SKM-1 (cell line): ENCODE data around the gene SLC9A8.
A peak's percentile ranks its signal among the peaks of the same experiment; 100 is the strongest.
"Not testable (repeated sequence)": the region's sequence is repeated elsewhere in the genome, so short reads cannot be mapped to it uniquely, and the experiment has no call there.

Experiments
- DNase-seq: peaks from one replicate; lab custom pipeline; 2025; ENCODE audit not compliant: unreplicated experiment; lab: John Stamatoyannopoulos, UW

SLC9A8 gene

DNA sequence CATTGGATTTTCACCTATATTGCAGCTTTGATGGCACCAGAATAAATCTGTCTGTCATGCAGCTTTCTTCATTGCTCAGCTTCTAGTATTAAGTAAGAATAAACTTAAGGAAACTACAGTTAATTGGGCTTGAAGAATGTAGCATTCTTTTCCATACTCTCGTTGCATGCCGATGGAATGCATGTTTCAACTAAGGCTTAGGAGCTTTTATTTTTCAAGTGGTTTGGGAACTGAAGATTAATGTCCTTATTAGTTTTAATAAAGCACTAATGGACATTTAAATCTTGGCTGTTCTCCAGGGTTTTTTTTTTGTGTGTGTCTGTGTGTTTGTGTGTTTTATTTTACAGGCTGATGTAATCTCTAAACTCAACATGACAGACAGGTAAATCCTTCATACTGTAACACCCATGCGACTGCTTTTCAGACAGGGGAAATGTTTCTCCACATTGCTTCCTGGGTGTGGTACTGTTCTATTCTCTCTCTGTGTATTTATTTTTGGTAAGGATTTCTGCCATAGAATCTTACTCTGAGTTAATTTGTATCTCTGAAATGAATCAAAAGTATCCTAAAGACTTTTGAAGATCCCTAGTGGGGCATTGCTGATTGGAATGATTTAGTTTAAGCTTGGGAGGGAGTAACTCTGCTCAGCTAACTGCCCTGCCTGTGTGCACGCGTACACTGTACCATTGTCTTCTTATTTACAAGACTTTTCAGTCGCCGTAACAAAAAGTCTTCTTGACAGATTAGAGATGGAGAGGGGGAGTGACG lies 38.0 kb downstream of the SLC9A8 start:
- no peak for DNase-seq

DNA sequence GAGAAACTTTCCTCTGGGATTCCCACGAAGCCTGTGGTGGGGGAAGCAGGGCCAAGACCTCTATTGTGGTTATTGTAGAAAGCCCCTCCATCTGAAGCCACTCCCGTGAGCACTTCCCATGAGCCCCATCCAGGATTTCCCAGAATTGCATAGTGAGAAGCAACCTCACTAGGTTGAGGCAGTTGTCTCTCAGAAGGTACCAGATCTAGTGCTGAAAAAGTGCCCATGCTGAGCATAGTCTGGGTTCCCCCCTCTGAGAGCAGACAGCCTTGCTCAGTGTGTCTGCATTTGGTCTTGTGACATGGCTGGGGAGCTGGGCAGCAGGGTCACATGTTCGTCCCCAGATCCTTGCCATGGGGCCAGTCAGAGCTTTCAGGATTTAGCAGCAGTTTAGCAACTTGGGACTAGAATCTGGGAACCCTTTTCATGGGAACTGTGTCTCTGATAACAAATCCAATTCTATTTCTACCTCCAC lies 38.6 kb downstream of the SLC9A8 start:
- no peak for DNase-seq

DNA sequence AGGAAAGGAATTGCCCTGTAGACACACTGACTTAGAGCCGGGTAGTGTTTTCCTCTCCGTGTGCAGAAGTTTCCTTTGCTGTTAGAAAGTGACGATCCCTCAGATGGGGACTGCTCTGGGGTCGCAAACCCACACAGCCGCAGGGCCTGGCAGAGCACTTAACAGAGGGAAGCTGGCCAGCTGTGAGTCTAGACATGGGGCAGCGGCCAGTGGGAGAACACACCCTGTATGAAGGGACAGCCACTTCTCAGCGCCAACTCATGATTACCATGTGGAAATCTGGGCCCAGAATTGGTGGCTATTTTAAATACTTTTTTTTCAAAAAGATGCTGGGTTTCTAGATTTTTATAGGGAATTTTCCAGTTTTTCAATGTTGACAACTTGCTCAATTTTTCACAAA lies 39.4 kb downstream of the SLC9A8 start:
- no peak for DNase-seq

DNA sequence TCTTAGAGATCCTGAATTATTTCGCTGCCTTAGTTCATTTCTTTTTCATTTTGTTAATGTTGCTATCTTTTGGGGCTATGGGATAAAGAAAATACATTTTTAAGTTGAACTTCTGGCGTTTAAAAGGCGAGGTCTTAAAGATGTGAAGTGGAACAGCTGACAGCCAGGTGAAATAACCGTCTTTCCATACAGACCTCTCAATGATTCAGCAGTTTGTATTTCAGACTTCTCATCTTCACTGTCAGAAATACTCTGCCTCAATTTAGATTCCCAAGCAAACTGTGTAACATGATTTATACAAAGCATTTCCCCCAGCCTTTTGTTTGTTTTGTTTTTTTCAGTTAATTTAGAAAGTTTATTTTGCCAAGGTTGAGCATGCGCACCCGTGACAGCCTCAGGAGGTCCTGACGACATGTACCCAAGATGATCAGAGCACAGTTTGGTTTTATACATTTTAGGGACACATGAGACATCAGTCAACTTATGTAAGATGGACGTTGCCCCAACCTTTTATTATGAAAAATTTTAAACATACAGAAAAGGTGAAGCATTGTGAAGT lies 40.0 kb downstream of the SLC9A8 start:
- DNase-seq = no peak

DNA sequence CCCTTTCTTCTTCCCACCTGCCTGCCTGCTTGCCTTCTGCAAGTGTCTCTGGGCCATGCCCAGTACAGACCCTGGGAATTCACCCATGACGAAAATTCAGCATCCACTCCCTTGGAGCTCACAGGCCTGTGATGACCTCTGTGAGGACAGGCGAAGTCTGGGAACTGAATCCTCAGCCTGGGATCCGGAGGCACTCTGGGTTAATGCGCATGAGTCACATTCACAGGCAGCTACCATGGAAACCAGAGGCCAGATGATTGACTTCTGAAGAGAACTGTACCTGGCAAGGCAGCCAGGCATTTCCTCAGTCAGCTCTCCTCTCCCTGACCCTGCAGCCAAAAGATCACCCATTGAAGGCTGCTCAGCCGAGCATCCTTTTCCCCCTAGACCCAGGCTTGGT lies 41.0 kb downstream of the SLC9A8 start:
- no peak for DNase-seq

DNA sequence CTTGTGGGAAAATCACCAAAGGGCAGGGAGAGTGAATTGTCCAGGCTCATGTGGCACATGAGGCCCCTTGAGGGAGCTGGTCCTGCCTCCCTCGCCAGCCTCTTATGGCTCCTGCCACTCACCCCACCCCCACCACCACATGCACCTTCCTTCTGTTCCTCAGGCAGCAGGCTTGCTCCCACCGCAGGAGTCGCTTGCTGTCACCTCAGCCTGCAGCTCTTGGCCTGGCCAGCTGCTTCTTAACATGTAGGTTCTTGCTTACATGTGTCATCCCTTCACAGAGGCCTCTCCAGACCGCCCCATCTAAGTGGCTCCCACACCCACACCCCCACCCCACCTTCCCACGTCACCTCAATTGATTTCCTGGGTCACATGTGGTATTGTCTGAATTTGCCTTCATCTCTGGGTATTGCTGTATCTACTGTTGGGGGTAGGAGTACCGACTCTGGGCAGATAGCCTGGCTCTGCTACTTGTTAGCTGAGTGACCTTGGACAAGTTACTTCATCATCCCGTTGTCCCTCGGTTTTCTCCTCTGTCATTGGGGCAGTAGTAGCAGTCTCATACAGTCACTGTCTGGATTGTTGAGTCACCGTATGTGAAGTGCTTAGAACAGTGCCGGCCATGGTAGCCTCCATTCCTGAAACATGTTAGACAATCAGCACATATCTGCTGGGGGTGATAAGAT lies 41.7 kb downstream of the SLC9A8 start:
- no peak for DNase-seq

DNA sequence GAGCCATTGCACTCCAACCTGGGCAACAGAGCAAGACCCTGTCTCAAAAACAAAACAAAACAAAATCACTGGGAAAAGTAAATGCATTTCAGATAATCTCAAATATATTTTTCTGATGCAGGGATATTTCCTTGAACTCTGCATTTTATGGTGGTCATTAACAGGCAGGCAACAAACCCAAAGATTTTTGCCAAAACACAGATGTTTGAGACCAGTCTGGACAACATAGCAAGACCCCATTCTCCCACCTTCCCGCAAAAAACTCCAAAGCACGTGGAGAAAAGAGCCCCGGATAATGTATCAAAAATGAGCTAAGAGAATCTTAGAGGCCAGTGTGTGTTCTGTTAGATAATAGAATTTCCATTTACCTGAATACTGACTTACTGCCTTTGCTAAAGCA lies 44.3 kb downstream of the SLC9A8 start:
- no peak for DNase-seq

DNA sequence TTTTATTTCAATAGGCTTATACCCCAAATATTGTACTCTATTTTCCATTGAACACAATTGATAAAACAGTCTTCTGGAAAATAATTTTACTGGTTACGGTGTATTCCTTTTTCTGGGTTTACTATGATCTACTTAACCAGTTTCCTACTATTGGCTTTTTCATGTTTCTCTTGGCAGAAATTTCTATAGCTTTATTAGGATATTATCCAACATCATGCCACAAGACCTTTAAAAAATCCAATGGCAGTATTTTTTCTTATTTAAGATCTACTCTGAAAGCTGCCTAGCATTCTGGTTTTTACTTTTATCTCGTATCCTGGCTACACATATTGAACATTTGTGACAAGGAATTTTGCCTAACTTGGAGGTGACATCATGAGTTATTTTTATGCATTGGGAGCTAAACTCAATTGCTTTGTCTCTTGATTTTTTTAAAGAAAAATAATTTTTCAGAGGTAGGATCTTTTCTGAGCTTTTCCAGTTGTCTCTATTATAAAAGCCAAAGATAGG lies 45.5 kb downstream of the SLC9A8 start:
- DNase-seq = no peak

DNA sequence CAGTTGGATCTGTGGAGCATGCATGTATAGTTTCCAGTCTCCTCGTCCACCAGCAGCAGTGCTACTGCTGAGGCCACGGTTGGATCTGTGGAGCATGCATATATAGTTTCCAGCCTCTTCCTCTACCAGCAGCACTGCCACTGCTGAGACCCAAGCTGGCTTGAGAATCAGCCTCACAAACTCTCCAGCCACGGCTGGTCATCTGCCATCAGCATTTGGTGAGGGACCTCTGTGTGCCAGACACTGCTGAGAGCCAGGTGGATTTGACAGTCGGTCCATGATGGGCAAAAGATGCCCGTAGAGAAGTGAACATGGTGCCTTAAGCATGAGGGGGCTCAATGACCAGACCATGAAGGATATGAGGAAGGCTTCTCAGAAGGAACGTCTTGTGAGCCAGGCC lies 46.4 kb downstream of the SLC9A8 start:
- no peak for DNase-seq

DNA sequence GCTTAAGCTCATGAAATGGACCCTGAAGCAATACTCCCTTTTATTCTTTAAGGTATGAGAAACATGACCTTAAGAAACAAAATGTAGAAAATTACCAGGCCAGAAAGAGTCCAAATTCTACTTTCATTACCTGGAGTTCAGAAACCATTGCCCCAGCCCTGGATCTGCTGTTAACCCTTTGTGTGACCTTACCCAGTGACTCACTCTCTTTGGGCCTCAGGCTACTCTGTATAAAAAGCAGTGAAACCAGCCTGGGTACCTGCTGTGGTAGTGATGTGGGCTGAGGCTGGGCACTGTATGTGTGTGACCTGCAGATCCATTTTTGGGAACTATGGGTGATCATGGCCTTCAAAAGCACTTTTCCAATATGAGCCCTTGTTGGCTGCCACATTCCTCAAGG lies 47.2 kb downstream of the SLC9A8 start:
- DNase-seq = no peak

DNA sequence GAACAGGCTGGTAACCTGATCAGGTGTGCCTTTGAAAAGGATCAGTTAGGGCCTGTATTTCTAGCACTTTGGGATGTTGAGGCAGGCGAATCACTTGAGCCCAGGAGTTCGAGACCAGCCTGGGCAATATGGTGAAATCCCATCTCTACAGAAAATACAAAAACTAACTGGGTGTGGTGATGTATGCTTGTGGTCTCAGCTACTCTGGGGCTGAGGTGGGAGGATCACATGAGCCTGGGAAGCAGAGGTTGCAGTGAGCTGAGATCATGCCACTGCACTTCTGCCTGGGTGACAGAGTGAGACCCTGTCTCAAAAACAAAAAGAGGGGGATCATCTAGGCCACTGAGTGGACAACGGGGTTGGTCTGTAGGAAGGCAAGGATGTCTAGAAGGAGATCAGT lies 48.6 kb downstream of the SLC9A8 start:
- DNase-seq = not testable (repeated sequence)

DNA sequence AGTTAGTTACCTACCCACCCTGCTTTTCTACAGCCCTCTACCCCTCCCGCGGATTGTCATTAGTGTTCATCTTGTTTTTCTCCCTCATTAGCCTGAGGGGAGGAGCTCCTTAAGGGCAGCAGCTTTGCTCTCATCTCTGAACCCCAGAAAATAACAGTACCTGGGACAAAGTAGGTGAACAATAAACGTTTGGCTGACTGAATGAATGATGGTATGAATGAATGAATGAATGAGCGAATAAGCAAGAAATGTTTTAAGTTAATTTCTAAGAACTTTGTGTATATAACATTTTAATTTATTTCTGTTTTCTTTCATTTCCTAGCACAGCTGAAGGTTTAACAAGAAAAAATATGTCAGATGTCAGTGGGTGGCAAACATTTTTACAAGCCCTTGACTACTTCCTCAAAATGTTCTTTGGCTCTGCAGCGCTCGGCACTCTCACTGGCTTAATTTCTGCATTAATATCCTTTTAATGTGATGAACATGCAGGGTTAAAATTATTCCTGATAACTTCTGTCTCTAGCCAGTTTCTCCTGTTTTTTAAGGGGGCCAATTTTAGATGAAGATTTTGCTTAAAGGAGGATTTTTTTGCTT lies 50.1 kb downstream of the SLC9A8 start:
- no peak for DNase-seq

DNA sequence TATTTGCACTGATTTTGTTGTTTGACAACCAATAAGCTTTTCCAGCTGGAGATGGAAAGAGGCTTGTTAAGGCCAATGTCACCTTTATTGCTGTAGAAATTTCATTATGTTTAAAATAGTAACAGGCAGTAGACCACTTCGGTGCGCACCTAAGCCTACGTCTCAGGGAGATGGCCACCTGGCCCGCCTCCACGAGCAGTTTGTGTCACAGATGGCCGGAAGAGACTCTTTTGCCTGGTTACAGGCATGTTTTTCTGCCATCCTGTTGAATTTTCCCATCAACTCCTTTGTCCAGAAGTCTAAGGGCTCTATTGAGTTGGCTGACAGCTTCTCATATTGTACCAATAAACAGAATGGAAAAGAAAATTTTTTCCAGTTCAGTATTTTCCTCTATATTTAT lies 51.0 kb downstream of the SLC9A8 start:
- DNase-seq = no peak

DNA sequence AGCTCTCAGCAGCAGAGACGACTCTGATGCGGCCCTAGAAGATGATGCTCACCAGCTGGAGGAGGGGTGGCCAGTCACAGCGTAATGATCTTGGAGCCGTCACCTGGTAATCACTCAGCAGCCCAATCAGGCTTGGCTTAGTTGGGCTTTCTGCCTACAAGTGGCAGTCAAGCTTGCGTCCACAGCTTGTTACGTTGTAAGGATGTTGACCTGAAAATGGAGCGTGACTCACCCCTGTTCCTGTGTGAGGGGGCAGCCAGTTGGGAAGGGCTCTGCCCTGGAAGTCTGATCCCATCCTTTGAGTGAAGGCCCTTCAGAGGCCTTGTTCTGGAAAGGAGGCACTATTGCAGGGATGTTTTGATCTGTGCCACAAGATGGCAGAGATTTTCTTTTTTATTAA lies 52.9 kb downstream of the SLC9A8 start:
- DNase-seq = no peak

DNA sequence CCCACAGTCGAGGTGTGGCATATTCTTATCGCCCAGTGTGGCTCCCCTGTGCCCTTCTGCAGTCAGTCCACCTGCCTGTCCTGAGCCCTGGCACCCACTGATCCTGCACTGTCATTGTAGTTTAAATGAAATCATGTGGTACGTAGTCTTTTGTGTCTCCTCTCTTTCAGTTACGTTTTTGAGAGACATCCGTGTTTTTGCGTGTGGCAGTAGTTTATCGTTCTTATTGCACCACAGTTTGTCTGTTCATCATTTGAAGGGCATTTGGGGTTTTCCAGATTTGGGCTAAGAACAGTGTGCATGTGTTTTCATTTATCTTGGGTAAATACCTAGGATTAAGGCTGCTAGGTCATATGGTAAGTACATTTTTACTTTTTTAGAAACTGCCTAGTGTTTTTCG lies 53.4 kb downstream of the SLC9A8 start:
- no peak for DNase-seq

DNA sequence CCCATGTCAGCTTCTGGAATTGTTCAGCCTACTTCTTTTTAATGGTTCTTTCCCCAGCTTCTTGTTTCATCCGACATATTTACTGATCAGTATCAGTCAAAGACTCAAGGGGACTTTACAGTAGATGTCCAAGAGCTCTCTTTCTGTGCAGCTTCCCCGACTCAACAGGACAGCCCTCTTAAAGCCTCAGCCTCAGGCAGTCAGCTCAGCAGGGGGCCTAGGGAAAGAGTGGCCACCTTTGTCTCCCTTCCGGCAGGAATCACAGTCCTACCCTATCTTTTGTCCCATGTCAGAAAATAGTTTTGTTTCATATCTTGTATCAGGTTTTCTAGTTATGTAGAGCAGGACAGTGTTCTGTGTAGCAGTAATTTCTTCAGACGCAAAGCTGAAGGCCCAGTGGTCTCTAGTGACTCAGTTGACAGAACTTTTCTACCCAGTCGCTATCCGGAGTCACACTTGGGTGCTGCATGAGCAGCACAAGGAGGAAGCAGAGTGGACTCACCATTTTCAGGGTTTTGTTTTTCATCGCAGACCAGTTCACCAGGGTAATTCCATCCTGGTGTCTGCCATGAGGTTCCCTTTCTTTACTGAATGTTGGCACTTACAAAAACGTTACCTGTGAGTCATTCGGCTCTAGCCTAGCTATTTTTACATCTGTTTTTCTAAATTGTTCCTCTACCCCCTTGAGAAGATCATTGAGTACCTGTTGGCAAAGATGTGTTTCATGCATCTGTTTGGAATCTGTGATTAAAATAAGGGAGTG lies 55.0 kb downstream of the SLC9A8 start:
- no peak for DNase-seq

DNA sequence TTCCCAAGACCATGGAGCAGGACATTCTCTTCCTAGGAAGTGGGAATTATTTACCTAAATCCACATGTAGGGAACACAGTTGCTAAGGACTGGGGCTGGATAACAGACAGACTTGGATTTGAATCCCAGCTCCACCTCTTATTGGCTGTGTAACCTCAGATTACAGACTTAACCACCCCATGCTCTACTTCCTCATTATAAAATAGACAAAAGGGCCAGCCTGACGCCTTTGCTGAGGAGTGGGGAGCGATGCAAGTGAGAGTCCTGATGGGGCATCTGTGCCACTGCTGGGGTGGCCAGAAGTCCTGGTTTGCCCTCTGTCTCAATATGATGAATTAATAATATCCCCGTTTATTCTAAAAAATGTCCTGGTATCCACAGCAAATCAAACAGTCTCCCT lies 55.9 kb downstream of the SLC9A8 start:
- peak; percentile 16 for DNase-seq

DNA sequence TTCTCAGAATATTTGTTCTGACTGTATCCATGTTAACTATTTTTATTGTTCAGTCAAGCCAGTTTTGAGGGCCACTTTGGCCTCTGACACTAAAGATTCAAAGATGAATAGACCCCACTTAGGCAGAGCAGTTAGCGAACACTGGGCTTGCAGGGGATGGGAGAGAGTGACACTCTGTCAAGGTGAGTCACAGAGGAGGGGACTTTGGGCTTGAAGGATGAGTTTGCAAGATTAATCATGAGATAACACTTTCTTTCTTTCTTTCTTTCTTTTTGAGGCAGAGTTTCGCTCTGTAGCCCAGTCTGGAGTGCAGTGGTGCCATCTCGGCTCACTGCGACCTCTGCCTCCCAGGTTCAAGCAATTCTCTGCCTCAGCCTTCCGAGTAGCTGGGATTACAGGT lies 56.3 kb downstream of the SLC9A8 start:
- no peak for DNase-seq

DNA sequence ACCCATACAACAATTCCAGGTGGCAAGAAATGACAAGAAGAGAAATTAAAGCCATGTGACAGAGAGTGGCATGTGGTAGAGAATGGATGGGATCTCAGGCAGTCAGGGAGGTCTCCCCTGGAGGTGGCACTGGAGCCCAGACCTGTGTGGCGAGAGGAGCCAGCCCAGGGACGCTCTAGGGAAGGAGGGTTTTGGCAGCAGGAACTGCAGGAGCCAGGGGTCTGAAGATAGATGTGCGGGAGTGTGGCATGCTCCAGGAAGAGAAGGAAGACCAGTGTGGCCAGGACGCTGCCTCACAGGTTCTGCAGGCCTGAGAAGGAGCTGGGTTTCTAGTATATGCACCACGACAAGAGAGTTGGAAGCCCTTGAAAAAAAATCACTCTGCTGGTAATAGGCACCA lies 57.6 kb downstream of the SLC9A8 start:
- no peak for DNase-seq

DNA sequence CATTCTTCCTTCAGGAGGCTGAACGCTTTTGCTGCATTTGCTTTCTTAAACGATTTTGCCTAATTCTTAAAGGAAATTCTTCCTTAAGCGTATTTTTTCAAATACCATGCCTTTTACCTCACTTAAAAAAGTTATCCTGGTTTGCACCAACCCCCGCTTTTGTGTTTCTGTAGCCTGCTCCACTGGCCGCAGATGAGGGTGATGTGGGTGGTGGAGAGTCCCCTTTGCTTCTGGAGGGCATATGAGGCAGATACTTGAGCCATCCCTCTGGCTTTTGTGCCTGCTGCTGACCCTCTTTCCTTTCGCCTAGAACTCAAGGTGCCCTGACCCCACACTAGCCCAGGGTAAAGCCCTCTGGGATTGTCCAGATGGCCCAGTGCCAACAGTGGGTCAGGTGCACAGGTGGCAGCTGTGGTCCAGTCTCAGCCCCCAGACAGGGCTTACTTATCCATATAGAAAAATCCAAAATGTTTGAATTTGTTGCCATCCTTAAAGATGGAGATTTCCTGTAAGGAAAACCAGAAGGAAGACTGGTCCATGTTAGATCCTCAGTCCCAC lies 58.8 kb downstream of the SLC9A8 start:
- DNase-seq = no peak

DNA sequence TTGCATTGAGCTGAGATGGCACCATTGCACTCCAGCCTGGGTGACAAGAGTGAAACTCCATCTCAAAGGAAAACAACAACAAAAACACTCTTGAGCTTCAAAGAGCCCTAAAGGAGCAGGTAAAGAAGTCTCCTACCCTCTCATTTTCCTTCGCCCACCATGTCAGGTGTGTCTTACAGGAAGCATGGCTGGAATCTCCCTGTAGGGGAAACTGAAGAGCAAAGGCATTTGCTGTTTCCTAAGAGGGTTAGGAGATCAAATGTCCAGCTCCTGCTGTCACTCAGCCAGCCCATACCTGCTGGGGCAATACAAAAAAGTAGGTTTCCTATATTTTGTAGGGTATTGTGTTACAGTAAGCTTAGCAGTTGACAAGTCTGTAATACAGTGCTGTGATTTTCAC lies 59.4 kb downstream of the SLC9A8 start:
- DNase-seq = no peak
